GM04504 (cell line): ENCODE data around the gene RGS3.

Experiments used
- DNase-seq: peaks from one replicate; pipeline ENCODE4 v3.0.0-alpha.2; 2012; ENCODE audit warnings: low read depth

The RGS3 gene

GRCh38 chr9:113465599-113466140 is 2.1 kb downstream of the RGS3 start:
- DNase-seq, result no peak

DNA sequence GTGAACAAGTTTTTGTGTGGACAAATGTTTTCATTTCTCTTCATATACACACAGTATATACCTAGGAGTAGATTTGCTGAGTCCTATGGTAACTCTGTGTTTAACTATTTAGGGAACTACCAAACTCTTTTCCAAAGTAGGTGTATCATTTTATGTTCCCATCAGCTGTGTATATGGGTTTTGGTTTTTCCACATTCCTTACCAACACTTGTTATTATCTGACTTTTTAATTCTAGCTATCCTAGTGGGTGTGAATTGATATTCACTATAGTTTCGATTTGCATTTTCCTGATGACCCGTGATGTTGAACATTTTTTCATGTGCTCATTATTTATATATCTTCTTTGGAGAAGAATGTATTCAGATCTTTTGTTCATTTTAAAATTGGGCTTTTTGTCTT is 3.7 kb downstream of the RGS3 start:
- no peak for DNase-seq

DNA sequence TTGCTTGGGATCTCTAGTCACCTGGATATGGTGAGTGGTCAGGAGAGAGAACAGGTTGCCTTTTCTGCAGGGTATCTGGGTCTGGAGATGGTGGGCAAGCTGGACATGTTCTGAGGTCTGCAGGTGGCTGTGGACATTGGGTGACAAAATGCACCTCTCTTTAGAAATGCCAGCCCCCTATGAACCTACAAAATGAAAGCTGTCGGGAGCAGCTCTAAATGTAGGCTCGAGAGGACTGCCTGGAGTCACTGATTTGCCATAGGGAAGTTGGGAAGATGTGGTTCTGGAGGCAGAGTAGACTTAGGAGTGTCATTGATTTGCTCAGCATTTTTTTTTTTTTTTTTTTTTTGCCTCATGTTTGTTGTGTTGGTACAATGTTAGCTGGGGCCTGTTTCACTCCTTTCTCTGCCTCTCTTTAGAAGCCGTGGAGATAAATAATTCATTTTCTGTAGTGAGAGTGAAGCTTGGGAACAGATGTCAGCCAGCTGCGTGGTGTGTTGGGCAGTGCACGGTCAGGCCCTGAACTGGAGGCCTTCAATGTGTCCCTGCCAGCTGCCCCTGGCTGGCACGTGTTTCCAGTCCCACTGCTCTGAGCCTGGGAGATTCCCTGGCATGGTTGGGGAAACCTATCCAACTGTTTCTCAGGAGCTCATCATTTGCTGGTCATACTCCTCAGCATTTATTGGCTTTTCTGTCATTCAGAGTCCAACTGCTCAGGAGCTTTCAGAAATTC is 5.4 kb downstream of the RGS3 start:
- no peak for DNase-seq

- no peak for DNase-seq
These were observed 7.6 kb downstream of the RGS3 start for GRCh38 chr9:113471143-113471542.

- no peak for DNase-seq
These were observed 8.0 kb downstream of the RGS3 start for GRCh38 chr9:113471566-113471965.

- DNase-seq, result no peak
These were observed 8.7 kb downstream of the RGS3 start for GRCh38 chr9:113472199-113472598.

- DNase-seq, result no peak
These were observed 11.0 kb downstream of the RGS3 start for GRCh38 chr9:113474360-113475028.

- DNase-seq, result no peak
These were observed 11.5 kb downstream of the RGS3 start for GRCh38 chr9:113475031-113475430.

GRCh38 chr9:113475992-113476391 is 12.5 kb downstream of the RGS3 start:
- DNase-seq, result no peak

DNA sequence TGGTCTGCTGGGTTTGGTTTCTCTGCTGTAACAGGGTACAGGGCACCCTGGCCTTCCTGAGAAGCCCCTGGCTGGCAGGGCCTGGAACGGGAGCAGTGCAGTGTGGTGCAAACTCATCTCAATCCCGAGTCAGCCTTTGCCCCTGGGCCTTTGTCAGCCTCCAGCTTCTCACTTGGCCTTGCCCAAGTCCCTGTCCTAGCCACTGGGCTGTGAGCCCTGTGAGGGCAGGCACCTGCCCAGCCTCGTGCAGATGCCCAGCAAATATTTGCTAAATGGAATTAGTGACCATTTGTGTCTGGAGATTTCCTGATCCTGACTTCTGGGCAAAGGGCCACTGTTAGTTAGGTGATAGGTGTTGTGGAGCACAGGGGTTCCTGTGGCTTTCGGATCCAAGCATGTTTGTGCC is 13.0 kb downstream of the RGS3 start:
- DNase-seq, result no peak

- DNase-seq, result no peak
These were observed 13.5 kb downstream of the RGS3 start for GRCh38 chr9:113477058-113477457.

DNA sequence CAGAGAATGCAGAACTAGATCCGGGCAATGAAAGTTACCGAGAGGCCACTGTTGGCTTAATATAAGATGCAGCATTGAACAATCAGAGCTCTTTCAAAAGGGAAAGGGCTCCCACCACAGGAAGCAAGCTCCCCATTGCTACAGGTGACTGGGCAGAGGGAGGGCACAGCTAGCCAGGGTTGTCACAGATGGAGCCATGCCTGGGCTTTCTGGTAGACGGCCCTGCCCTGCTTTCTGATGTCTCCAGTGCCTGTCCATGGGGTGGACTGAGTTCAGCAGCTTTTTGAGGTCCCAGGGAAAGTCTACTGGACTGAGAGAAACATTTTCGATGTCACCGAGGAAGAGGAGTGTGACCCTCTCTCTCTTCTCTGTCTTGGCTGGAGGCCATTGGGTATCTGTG is 14.1 kb downstream of the RGS3 start:
- DNase-seq, result no peak

- DNase-seq, result no peak
These were observed 15.7 kb downstream of the RGS3 start for GRCh38 chr9:113479174-113479621.

DNA sequence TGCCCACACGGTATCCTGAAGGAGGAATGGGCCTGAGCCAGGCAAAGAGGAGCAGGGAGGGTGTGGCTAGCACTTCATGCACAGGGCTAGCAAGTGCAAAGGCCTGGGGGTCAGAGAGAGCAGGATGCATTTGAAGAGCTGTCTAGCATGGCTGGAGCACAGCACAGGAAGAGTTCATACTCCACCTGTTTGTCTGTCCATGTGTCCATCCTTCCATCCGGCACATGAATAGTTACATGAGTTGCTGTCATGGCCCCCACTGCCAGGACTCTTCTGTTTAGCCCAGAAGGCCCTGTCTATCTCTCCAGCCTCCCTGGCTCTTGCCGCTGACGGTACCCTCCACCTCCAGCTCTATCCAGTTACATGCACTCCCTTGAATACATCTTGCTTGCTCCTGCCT is 17.1 kb downstream of the RGS3 start:
- no peak for DNase-seq

GRCh38 chr9:113481176-113481787 is 17.8 kb downstream of the RGS3 start:
- no peak for DNase-seq

GRCh38 chr9:113482341-113482740 is 18.8 kb downstream of the RGS3 start:
- no peak for DNase-seq

- no peak for DNase-seq
These were observed 19.6 kb downstream of the RGS3 start for GRCh38 chr9:113482991-113483675.

DNA sequence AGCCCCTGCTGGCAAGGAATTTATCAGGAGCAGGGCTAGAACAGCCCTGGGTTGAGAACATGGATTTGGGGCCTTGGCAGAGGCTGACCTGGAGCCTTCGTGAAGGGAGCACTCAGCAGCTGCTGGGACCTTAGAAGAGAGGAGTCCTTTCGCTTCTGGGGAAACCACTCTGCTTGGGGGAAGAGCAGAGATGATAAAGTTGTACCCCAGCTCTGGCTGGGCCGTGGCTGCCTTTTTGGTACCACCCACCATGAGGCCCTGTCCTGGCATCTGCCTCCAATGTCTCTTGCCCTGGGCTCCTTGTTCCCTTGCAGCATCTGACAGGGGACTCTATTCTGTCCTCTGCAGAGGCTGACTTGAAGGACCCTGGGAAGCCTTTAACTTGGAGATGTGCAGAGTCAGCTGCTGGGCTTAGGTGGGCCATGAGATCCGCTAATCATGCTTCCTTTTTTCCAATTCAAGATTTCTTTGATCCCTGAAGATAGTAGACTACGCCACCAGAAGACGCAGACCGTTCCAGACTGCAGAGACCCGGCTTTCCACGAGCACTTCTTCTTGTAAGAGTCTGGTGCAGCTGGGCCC is 20.2 kb downstream of the RGS3 start:
- DNase-seq, result no peak

- DNase-seq, result no peak
These were observed 20.8 kb downstream of the RGS3 start for GRCh38 chr9:113484258-113484730.

DNA sequence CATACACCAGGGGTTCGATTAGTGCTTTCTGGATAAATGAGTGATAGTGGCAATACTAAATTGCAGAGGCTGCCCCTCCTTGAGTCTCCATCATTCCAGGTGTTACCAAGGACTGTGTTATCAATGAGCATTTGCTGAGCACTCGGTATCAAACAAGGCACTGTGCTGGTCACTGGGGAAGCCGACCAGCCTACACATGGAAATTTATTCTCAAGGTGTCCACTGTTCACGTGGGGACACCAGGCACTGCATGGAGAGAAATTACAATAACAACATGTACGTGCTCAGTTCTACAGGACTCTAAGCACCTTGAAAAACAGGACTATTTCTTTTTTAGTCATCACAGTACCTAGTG is 22.2 kb downstream of the RGS3 start:
- no peak for DNase-seq

DNA sequence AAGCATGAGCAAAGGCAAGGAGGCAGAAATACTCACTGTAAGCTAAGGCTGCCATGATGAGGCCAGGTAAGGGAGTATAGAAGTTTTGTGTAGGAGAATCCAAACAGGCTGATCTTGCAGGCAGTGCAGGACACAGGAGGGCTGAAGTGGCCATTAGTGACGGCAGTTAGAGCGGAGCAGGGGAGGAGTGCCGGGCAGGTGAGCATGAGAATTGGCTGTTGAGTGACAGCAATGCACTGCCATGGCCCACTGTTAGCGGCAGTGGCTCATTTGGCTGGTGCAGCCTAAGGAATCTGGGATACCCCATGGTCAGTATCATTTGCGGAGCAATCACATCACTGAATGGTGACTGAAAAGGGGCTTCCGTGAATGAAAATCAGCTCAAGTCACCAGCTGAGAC is 22.8 kb downstream of the RGS3 start:
- no peak for DNase-seq

GRCh38 chr9:113488071-113488470 is 24.5 kb downstream of the RGS3 start:
- DNase-seq, result no peak
